HG02571 (cell line): ENCODE results near the gene BCKDHA.
"Not testable (repeated sequence)": the region's sequence is repeated elsewhere in the genome, so short reads cannot be mapped to it uniquely, and the experiment has no call there.

Experiments
- ATAC-seq: cut with Tn5 transposase; IDR thresholded peaks from one replicate; pipeline ENCODE4 v1.9.1; 2021; ENCODE audit warnings: mild to moderate bottlenecking, moderate library complexity; ENCODE audit not compliant: unreplicated experiment

Gene BCKDHA

GRCh38 chr19:41442473-41443355, 45.1 kb downstream of the BCKDHA start, which contains the start of gene ERICH4:
Gene ERICH4, plus strand, starts transcription at chr19:41443156. Its CDS starts 14 bp downstream, at chr19:41443170.
- ATAC-seq = no peak

DNA sequence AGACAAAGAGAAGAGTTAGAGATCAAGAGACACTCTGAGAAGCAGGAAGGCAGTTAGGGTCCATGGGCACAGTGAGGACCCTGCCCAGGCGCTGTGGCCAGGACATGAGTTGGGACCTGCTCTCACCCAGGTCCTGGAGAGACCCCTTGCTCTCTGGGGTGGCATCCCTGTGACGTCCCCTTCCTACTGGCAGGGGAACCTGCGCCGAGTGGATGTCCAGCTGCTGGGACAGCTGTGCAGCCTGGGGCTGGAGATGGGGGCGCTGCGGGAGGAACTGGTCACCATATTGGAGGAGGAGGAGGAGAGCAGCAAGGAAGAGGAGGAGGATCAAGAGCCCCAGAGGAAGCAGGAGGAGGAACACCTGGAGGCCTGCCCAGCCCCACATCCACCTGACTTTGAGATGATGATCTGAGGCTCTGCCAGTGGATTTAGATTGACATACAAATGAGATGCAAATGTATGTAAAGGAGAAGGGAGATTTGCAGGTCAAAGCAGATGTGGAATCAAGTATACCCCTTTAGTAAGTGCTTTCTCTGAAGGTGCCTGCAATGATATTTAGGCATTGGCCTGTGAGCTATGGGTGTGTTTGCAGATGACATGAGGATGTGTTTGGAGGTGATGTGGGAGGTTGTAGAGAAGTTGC, 46.3 kb downstream of the BCKDHA start:
- ATAC-seq = no peak

DNA sequence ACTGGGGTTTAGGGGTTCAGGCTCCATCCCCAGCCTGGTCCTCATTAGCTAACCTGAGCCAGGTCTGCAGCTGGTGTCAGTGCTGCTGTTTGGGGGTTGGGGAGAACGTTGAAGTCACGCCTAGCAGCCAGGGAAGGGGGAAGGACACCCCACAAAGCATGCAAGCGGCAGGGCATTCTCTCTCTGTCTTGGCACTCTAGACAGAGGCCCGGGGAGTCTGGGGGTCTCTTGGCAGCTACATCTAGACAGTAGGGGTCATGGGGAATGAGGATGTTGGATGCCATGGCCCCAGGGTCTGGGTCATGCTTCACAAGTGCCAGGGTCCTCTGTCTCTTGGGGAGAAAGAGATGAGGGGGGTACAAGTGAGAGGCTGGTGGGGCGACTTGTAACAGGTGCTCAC, 48.0 kb downstream of the BCKDHA start:
- ATAC-seq = no peak

- ATAC-seq = no peak
Measured at GRCh38 chr19:41447732-41448332, 50.2 kb downstream of the BCKDHA start.

DNA sequence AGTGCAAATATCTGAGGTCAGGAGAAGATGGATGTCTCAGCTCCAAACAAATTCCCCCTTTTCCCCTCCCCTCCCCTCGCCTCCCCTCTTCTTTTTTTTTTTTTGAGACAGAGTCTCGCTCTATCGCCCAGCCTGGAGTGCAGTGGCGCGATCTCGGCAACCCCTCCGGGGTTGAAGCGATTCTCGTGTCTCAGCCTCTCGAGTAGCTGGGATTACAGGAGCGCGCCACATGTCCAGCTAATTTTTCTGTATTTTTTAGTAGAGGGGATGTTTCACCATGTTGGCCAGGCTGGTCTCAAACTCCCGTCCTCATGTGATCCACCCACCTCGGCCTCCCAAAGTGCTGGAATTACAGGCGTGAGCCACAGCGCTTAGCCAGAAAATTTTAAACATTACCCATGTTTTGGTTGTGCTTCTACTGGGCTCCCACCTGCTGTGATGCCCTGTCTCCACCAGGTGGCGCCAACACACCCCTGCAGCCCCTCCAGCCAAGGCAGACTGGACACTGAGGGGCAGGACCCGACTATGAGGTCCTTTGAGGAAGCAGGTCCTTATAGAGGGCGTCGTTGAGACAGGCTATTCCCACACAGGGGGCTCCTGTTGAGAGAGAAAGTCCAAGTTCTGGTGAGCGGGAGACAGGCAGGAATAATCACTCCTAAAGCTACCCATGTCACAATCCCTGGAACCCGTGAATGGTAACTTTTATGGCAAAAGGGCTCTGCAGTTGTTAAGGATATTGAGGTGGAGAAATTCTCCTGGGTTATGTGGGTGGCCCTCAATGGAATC, 51.7 kb downstream of the BCKDHA start:
- ATAC-seq = peak; percentile 51

- ATAC-seq = no peak
Measured at GRCh38 chr19:41449865-41450178, 52.2 kb downstream of the BCKDHA start.

GRCh38 chr19:41452584-41453275, 55.1 kb downstream of the BCKDHA start:
- ATAC-seq = no peak

GRCh38 chr19:41455936-41456335, 58.3 kb downstream of the BCKDHA start:
- ATAC-seq = no peak

- no peak for ATAC-seq
Measured at GRCh38 chr19:41456342-41456918, 58.8 kb downstream of the BCKDHA start.

DNA sequence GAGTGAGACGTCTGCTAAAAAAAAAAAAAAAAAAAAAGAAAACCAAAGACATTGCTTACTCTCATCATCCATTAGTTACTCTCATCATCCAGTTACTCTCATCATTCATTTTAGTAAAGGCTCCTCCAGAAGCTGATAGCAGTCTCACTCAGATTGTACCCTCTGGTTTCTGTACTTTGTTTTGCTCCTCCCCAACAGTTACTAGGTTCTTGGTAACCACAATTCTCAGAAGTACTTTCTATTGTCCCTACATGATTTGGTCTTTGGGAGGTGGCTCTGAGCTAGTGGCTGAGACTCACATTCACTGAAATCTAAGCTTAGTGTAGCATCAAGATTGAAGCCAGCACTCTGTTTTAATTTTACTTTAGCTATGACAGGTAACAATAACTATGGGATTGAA, 59.6 kb downstream of the BCKDHA start:
- ATAC-seq = no peak

DNA sequence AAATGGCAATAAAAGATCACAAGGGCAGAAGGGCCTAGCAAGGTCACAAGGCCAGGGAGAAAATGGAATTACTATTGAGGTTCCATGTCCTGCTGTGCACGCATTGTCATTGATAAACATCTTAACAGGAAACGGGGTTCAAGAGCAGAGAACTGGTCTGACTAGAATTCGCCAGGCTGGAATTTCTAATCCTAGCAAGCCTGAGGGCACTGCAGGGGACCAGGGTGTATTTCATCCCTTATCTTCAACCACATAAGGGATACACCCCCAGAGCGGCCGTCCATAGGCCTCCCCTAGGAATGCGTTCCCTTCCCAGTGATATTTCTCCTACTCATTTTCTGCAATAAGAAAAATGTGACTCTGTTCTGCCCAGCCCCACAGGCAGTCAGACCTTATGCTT, 64.9 kb downstream of the BCKDHA start:
- no peak for ATAC-seq

DNA sequence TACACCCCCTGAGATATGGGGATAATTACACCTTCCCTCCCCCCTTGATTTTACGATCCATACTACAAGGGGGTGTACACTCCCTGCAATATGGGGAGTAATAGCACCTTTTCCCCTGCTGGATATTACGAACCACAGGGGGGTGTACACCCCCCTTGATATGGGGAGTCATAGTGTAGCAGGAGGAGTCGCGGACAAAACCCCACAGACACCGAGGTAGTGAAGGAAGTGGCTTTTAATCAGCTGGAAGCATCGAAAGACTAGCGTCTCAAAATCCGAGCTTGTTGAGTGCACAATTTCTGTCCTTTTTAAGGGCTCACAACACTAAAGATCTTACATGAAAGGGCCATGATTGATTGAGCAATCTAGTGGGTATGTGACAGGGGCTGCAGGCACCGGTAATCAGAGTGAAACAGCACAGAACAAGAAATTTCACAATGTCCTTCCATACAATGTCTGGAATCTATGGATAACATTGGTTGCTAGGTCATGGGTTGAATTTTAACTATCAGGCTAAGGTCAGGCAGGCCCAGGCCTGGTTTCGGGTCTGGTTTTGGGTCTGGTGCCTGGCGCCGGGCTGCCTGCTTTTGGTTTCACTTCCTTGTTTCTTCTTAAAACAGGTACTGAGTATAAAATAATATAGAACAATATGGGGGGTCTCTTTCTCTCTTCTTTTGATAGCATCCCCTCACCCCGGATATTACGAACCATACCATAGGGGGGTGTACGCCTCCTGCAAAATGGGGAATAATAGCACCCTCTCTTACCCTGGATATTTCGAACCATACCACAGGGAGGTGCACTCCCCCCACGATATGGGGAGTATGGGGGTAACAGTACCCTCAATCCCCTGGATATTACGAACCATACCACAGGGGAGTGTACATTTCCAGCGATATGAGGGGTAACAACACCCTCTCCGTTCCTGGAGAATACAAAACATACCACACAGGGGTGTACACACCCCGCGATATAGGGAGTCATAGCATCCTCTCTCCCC, 65.9 kb downstream of the BCKDHA start:
- not testable (repeated sequence) for ATAC-seq
